ENCODE data around the gene TMEM145.
"Not testable (repeated sequence)": the region's sequence is repeated elsewhere in the genome, so short reads cannot be mapped to it uniquely, and the experiment has no call there.

The TMEM145 gene

GRCh38 chr19:42316223-42317211 is 3.4 kb downstream of the TMEM145 start:
- no peak for DNase-seq

DNA sequence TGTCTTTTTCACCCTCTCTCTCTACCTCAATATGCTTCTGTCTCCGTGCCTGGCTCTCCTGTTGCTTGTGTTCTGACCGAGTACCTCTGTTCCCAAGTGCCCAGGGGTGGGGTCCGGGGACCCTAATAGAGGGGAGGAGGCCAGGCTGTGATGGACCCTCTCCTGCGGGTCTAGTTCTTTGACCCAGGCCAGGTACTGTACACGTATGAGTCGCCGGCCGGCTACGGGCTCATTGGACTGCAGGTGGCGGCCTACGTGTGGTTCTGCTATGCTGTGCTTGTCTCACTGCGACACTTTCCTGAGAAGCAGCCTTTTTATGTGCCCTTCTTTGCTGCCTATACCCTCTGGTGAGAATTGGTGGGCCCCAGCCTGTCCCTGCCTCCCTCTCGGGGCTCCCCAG is 4.4 kb downstream of the TMEM145 start:
- DNase-seq, result no peak

- DNase-seq, result no peak
Measured at GRCh38 chr19:42322305-42322704, 9.2 kb downstream of the TMEM145 start.

GRCh38 chr19:42323473-42323851 is 10.4 kb downstream of the TMEM145 start:
- DNase-seq, result no peak

DNA sequence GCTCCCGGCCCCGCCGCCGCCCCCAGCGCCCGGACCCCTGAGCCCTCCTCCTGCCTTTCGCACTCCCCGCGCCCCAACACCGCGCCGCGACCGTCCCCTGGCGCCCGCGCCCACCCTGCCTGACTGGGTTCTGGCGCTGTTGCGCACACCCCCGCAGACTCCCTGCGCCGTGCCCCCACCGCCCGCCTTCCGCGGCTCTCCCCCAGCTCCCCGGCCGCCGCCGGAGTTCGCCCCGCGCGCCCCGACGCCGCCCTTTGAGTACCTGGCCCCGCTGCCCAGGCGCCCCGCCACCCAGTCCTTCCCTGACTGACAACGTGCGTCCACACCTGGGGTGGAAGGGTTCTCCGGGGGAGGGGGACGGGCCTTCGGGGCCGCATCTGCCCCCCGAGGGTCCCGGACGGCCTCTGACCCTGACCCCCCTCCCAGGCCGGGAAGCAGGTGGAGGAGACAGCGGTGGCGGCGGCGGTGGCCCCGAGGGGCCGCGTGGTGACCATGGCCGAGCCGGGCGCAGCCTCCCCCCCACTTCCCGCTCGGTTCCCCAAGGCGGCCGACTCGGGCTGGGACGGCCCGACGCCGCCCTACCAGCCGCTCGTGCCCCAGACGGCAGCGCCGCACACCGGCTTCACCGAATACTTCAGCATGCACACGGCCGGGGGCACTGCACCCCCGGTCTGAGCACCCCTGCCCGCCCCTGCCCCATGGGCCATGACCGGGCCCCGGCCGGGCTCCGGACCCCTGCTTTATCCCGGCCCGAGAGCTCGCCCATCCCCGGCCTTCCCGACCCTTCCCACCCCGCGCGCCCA is 10.9 kb downstream of the TMEM145 start:
- DNase-seq, result no peak

GRCh38 chr19:42324655-42325307 is 11.7 kb downstream of the TMEM145 start:
- no peak for DNase-seq

DNA sequence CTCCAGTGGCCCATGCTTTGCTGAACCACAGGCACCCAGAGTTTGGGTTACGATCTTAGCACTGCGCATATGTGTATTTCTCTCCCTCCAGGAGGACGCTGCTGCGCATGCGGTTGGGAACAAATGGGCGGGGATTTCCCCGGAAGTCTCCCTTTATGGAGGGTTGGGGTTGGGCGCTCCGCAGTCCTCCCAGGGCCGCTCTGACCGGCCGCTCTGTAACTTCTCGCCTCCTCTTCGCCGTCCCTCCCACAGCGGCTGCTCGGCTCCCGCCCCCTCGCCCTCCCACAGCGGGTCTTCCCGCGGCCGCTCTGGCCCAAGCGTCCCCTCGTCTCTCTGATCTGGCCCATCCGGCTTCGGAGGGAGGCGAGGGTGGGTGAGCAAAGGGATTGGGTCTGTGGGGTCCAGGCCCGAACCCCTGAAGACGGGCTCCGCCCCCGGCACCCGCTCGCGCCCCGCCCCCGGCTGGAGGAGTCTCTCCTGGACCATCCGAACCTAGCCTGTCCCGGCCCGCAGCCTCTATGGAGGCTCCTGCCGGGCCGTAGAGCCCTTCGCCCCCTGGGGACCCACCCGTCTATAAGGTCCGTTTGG is 12.3 kb downstream of the TMEM145 start, which contains the start of gene MEGF8:
MEGF8 (plus strand) TSS at position 328 of the 588 bp plus-strand sequence. CDS start 609 bp downstream, outside the sequence.
- peak; percentile 96 for DNase-seq

GRCh38 chr19:42325896-42326771 is 13.0 kb downstream of the TMEM145 start:
- DNase-seq, result peak; percentile 17

- no peak for DNase-seq
Measured at GRCh38 chr19:42326969-42327368, 13.9 kb downstream of the TMEM145 start.

DNA sequence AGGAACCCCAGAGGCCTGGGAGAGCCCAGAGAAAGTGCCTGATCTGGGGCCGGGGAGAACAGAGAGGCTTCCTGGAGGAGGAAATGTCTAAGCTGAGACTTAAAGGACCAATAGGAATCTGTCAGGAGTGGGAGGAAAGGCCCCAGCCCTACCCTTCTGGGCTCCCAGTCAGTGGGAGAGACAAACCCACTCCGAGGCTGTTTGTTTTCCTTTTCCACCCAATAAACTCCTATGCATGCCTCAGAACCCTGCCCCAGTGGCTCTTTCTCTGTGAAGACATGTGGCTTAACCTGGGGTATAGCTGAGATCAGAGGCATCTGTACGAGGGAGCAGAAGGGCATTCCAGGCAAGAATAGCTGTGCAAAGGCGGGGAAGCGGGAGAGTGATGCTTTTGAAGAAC is 14.3 kb downstream of the TMEM145 start:
- DNase-seq, result no peak

GRCh38 chr19:42328106-42328505 is 15.0 kb downstream of the TMEM145 start:
- DNase-seq, result no peak

GRCh38 chr19:42328854-42329253 is 15.7 kb downstream of the TMEM145 start:
- no peak for DNase-seq

DNA sequence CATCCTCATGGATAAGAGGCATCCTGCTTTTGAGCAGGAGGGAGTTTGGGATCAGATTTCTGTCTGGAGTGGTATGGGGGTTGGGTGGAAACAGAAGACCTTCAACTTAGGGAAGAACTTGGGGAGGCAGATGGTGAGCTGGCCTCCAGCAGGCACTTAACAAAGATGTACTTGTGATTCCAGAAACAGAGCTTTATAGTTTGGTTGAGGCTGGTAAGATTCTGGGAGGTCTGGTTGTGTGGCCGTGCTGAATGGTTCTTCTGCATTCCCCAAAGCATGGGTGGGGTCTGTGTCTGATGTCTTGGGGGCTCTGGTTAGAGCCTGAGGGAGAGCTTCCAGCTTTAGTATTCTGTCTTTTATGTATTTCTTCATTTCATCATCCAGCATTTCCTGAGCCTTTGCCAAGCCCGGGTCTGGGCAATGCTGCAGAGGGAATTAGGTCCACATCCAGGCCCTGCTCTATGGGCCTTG is 17.2 kb downstream of the TMEM145 start:
- DNase-seq, result no peak

- not testable (repeated sequence) for DNase-seq
Measured at GRCh38 chr19:42331333-42331732, 18.2 kb downstream of the TMEM145 start.

- DNase-seq, result no peak
Measured at GRCh38 chr19:42332059-42332458, 18.9 kb downstream of the TMEM145 start.

DNA sequence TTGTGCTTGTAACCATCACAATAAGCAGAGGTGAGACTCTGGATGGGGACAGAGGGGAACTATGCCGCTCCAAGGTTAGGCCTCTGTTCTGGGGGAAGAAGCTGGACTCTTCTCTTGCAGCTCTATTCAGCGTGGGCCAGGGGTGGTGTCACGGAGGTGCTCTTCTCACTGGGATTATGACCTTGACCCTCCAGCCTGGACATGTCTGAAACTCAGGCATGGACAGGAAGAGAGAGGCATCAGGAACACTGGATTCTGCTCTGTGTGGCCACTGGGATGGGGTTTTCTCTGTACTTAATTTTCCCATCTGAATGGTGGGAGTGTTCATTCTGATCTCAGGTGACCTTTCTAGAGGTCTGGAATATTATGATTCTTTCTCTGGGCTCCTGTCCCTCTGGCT is 19.9 kb downstream of the TMEM145 start:
- DNase-seq, result no peak

DNA sequence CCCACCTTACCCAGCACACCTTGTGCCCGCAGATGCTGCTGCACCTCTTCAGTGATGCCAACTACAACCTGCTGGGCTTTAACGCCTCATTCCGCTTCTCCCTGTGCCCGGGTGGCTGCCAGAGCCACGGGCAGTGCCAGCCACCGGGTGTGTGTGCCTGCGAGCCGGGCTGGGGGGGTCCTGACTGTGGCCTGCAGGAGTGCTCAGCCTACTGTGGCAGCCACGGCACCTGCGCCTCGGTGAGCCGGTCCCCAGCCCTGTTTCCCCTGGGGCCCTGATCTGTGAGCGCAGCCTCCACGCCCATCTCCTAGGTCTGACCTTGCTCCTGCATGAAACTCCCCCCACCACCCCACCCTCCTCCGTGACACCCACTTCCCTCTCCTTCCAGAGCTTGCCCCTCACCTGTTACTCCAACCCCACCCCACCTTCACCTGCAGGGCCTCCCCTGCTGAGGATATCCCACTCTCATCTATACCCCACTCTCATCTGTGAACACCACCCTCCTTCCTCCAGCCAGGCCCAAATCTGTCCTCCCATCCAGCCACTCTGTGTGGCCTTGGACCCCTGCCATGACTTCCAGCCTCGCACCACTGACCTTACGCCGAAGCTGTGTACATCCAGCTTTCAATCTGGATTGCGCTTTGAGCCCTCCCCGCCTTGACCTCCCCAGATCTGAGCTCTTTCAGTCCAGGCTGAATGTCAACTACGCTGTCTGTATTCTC is 21.0 kb downstream of the TMEM145 start:
- DNase-seq, result no peak

DNA sequence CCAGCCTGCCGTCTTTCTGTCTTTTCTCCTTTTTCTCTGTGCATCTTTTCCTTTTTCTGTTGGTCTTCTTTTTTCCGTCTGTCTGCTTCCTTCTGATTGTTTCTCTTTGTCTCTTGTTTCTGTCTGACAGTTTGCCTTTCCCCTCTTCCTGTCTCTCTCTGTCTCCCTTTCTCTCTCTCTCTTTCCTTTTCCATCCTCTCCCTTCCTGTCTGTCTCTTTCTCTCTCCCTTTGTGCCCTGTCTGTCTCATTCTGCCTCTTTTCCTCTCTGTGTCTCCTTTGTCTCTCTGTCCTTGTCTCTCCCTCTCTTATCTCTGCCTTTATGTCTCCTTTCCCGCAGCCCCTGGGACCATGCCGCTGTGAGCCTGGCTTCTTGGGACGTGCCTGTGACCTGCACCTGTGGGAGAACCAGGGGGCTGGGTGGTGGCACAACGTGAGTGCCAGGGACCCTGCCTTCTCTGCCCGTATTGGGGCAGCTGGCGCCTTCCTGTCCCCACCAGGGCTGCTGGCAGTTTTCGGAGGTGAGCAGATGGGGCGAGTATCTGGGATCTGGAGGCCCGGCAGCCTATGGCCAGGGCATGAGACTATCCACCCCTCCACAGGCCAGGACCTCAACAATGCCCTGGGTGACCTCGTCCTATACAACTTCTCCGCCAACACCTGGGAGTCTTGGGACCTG is 21.7 kb downstream of the TMEM145 start:
- no peak for DNase-seq

DNA sequence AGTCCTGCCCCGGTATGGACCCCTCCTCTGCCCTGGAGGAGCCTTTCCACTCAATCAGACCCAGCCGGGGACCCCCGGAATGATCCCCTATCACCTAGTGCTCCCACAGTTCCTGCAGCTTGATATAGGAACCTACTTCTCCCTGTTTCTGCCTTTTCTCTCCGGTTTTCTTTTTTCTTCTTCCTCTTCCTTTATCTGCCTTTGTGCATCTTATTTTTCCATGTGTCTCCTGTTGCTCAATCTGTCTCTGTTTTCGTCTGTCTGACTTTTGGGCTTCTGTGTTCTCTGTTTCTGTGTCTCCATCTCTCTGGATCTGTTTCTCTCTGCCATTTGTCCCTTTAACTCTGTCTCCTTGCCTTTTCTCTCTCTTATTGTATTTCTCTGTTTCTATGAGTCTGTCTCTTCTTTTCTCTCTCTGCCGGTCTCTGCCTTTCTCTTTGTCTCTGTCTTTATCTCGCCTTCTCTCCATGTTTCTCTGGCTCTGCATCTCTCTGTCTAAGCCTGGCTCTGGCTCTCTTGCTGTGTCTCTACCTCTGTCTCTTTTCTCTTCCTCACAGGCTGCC is 22.3 kb downstream of the TMEM145 start:
- DNase-seq, result no peak

DNA sequence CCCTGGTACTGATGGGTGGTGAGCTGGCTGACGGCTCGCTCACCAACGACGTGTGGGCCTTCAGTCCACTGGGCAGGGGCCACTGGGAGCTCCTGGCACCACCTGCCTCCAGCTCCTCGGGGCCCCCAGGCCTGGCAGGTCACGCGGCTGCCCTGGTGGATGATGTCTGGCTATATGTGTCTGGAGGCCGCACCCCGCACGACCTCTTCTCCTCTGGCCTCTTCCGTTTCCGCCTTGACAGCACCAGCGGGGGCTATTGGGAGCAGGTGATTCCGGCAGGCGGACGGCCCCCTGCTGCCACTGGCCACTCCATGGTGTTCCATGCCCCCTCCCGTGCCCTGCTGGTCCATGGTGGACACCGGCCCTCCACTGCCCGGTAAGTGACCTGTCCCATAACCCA is 22.9 kb downstream of the TMEM145 start:
- DNase-seq, result no peak

Measured in effector CD4-positive, alpha-beta T cell (primary cell).